IPS DF 4.7 (cell line): ENCODE results near the gene NLRX1.
"Not testable (repeated sequence)": the region's sequence is repeated elsewhere in the genome, so short reads cannot be mapped to it uniquely, and the experiment has no call there.

Experiments
- DNase-seq: peaks from one replicate; pipeline ENCODE4 v3.0.0-alpha.2; 2013; ENCODE audit warnings: low spot score; ENCODE audit errors: extremely low read depth

Gene NLRX1, protein sequence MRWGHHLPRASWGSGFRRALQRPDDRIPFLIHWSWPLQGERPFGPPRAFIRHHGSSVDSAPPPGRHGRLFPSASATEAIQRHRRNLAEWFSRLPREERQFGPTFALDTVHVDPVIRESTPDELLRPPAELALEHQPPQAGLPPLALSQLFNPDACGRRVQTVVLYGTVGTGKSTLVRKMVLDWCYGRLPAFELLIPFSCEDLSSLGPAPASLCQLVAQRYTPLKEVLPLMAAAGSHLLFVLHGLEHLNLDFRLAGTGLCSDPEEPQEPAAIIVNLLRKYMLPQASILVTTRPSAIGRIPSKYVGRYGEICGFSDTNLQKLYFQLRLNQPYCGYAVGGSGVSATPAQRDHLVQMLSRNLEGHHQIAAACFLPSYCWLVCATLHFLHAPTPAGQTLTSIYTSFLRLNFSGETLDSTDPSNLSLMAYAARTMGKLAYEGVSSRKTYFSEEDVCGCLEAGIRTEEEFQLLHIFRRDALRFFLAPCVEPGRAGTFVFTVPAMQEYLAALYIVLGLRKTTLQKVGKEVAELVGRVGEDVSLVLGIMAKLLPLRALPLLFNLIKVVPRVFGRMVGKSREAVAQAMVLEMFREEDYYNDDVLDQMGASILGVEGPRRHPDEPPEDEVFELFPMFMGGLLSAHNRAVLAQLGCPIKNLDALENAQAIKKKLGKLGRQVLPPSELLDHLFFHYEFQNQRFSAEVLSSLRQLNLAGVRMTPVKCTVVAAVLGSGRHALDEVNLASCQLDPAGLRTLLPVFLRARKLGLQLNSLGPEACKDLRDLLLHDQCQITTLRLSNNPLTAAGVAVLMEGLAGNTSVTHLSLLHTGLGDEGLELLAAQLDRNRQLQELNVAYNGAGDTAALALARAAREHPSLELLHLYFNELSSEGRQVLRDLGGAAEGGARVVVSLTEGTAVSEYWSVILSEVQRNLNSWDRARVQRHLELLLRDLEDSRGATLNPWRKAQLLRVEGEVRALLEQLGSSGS

DNA sequence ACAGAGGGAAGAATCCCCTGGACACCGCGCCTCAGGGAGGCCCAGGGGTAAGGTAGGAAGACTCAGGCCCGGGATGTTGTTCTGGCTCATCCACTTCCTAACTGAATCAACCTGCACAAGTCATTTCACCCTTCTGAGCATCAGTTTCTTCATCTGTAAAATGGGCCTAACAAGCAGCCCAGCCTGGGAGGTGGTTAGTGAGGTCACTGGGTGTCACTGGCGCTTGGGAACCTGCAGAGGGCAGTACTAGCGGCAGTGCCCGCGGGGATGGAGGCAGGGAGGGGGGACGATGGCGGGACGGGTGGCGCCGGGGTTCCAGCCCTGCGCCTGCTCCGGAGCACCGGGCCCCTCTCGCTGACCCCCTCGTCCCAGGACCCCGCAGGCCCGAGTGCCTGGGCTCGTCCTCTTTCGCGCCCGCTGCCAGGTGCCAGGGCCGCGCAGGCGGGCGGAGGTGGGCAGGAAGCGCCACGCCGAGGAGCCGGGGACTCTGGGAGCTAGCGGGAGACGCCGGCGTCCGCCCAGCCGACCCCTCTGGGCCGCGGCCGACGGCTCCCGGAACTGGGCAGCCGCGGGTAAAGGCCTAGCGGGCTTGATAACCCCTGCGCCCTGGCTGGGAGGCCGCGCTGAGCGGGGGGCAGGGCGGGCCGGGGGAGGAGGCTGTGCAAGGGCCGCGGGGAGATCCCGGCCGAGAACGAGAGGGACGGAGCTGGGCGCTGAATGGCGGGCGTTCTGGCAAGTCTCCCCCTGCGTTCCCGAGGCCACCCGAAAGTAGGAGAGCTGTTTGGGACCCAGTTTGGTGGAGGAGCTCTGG, at the start of gene NLRX1:
TSS of gene NLRX1 (plus strand) at position 255 of the 811 bp plus-strand sequence. CDS start 2,679 bp downstream, outside the sequence.
- DNase-seq = no peak

DNA sequence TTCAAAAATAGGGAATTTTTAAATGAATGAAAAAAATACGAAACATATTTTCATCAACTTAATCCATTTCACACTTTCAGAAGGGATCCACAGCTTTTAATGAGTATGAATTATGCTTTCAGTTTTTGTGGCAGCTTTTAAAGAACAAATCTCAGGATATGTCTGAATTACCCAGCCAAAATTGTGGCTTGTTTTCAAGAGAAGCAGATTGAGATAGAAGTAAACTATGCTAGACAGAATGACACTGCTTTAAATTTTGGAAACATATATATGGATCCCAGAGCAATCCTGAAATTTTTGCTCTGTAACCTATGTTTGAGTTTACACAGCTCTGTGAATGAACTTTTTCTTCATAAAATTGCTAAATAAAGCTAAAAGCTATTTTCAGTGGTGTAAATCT, 49.6 kb upstream of the NLRX1 start:
- no peak for DNase-seq

DNA sequence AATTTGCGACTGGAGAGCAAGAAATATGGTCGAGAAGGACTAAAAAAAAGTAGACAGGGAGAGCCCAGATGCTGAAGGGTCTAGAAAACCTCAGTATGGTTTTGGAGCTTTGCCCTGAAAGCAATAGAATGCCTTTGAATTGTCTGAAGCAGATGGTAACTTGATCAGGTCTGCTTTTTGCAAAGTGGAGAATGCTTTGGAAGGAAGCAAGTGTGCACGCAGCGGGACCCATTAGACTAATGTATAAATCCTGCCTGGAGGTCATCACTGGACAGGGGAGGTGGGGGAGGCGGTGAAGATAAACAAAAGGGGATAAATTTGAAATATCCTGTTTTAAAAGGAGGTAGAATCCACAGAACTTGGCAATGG, 47.9 kb upstream of the NLRX1 start:
- DNase-seq = no peak

DNA sequence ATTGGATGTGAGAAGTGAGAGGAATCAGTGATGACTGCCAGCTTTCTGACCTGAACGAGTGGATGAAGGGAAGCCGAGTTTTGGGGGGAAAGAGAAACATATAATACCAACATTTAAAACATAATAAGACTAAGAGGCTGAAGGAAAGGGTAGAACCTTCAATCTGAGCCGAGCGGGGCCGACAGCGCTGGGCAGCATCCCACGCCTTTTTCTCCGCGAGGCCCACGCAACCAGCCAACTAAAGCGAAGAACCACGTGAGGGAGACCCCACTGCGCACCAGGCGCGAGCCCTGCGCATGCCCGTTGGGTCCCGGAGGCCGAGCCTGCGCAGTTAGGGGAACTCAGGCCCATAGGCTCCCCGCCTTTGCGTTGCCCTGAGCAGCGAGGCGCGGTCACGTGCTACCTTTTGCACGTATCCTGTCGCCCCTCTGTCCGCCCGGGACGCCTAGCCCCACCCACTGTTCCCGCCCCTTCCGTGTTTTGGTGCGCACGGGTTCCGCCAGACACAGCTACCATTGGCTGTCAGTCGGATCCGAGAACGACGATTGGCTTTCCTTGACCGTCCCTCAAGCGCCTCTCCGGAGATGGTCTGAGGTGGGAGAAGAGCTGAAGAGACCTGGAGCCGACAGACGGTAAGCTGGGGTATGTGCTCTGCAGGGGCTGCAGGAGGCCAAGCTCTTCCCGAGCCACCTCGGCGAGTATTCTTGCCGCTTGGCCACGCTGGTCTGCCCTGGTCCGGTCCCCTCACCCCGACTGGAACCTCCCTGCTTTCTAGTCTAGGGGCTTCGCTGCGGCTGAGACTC, 47.3 kb upstream of the NLRX1 start, which contains the start of gene HINFP:
TSS of gene HINFP (plus strand) at position 573 of the 803 bp plus-strand sequence. CDS start 5,365 bp downstream, outside the sequence.
- DNase-seq = peak; percentile 95

DNA sequence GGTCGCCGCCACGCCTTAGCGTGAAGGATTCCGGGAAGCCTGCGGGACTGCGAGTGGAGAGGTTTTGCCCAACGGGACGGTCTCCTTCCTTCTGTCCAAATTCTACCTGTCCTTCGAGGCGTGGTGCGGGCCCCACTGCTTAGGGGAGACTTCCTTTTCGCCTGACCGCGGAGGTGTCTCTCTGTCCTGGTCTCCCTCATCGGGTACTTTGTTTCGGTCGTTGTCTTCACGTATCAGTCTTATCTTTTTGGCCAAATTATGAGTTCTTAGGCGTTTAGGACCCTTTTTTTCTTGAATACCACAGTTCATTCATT, 46.8 kb upstream of the NLRX1 start:
- DNase-seq = no peak

DNA sequence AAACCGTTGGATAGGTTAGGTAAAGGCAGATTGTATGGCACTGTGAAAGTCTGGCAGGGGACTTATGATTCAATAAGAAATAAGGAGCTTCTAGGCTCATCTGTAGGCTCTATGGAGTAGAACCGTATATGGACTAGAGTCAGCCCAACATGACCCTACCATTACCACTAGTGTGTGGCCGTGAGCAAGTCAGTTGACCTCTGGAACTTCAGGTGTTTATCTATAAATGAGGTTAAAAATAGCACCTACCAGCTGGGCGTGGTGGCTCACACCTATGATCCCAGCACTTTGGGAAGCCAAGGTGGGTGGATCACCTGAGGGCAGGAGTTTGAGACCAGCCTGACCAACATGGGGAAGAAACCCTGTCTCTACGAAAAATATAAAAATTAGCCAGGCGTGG, 42.7 kb upstream of the NLRX1 start:
- DNase-seq = no peak

DNA sequence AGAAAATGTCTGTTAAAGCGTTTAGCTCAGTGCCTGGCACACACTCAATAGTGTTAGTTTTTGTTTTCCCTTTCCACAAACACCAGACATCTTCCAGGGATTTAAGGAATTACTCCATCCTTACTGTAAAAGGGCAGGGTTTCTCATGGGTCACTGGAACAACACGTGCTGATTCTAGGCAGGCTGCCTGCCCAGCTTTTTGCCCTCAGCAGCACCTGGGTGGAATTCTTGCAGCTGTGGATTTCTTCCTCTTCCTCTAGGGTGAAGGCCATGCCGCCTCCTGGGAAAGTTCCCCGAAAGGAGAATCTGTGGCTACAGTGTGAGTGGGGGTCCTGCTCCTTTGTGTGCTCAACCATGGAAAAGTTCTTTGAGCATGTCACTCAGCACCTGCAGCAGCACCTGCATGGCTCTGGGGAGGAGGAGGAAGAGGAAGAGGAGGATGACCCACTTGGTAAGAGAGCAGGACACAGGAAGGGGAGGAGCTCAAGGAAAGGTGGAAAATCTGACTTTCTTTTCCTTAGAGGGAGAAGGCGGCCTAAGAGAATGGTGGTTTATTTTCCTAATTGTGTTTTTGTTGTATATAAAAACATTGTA, 41.8 kb upstream of the NLRX1 start:
- DNase-seq = no peak

DNA sequence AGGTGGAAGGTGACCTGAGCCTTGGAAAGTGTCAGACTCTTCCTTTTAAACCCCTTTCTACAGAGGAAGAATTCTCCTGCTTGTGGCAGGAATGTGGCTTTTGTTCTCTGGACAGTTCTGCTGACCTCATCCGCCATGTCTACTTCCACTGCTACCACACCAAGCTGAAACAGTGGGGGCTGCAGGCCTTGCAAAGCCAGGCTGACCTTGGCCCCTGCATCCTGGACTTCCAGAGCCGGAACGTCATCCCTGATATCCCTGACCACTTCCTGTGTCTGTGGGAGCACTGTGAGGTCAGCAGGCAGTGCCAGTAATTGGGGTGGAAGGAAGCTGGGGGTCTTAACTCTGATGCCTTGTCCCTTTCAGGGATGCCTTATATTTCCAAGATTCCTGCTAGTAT, 37.9 kb upstream of the NLRX1 start:
- DNase-seq = no peak

DNA sequence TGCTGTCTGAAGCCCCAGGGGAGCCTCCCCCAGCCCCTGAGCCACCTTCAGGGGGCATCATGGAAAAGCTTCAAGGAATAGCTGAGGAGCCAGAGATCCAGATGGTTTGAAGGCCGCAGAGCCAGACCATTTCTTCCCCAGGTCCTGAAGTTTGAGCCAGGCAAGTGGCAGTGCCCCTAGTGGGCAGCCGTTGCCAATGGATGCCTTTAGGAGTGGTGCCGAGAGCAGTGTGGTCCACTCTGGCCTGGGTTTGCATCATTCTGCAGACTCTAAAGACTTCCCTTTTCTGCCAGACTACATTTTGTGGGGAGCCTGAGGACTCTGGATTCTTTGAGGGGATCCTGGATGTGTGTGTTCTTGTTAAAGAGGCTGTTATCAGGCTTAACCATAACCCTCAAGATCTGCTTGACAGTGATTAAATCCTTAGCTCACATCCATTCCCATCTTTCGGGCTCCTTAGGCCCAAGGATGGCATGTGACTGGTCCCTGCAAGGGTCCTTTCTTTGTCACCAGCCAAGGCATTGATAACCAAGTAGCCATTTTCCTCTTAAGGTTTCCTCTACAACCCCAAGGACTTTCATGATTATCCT, 34.0 kb upstream of the NLRX1 start:
- no peak for DNase-seq

DNA sequence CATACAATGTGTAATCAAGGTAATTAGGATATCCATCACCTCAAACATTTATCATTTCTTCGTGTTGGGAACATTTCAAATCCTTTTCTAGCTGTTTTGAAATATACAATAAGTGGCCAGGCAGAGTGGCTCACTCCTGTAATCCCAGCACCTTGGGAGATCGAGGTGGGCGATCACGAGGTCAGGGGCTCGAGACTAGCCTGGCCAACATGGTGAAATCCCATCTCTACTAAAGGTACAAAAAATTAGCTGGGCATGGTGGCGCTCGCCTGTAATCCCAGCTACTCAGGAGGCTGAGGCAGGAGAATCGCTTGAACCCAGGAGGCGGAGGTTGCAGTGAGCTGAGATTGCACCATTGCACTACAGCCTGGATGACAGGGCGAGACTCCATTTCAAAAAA, 29.2 kb upstream of the NLRX1 start:
- not testable (repeated sequence) for DNase-seq

DNA sequence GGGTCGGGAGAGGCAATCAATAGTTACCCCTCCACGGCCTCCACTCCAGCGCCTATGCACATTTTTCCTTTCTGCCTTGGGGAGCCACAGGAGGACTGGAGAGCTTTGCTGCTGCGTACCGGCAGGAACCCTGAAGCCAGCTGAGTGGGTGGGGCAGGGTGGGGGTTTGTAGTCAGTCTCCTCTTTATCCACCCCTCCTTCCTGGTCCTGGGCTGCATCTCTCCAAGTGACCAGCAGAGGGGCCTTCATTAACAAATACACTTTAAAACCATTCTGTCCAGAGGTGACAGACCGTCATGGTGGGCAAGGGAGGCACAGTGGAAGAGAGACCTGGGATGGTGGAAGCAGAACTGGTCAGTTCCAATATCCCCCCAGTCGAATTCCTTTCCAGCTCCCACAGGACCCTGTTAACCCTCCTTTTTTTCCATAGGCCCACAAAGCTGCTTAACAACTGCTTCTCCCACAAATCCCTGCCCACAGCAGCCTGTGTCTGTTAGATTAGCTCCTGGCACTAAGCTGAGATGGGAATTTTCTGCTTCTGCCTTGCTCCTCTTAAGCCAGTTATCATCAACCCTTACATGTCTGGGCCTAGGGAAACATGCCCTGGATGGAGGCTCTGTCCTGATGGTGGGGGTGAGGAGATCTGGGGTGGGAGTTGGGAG, 23.6 kb upstream of the NLRX1 start:
- DNase-seq = peak; percentile 68

DNA sequence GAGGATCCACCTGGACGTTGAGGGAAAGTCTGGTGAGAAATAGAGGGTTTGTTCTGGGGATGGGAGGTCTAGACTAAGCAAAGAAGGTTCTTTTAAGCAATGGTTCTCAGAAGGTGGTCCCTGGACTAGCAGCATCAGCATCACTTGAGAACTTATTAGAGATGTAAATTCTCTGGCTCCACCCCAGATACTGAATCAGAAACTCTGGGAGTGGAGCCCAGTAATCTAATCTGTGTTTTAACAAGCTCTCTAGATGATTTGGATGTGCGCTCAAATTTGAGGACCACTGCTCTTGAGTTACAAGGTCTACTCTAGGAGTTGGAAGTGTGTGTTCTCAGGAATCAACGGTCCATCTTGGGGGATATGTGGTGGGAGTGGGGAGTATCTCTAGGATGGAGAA, 23.0 kb upstream of the NLRX1 start:
- DNase-seq = no peak

DNA sequence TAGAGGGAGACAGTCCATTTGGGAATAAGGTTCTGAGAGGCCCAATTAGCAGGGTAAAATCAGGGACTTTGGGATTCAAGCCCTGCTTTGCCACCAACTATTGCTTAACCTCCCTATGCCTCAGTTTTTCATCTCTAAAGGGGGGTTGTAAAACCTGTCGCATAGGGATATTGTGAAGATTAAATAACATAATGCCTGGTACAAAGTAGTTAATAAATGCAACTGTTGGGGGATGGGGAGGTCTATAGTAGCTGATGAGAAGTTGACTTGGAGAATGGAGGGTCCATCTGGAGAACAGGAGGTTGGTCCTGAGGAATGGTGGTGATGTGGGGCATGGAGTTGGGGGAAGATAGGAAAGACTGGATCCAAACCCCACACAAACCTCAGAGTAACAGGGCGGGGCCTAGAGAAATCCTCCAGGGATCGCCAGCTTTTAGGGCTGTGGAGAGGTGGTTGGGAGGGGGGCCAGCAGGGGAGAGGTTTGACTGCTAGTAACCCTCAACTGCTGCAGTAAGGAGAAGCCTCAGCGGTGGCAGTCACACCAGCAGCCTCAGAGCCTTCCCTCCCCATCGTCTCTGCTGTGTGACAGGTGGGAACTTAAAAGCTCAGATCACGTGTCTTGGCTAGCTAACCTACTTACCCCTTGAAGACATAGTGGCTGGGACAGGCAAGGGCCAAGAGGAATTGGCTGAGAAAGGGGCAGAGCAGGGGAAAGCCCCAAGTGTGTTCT, 20.8 kb upstream of the NLRX1 start:
- no peak for DNase-seq

DNA sequence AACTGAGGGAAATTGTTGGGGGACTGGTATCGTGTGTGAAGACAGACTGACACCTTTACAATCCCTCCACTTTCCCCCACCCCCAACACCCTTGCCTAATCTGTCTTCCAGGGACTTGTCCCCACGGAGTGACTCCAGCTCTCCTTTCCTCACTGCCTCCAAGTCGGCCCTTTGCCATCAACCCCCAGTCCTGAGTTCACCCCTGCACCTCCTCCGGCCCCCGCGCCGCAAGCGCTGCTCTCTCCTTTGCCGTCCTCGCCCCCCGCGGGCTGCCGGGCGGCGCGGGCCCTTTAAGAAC, 19.9 kb upstream of the NLRX1 start:
- no peak for DNase-seq

DNA sequence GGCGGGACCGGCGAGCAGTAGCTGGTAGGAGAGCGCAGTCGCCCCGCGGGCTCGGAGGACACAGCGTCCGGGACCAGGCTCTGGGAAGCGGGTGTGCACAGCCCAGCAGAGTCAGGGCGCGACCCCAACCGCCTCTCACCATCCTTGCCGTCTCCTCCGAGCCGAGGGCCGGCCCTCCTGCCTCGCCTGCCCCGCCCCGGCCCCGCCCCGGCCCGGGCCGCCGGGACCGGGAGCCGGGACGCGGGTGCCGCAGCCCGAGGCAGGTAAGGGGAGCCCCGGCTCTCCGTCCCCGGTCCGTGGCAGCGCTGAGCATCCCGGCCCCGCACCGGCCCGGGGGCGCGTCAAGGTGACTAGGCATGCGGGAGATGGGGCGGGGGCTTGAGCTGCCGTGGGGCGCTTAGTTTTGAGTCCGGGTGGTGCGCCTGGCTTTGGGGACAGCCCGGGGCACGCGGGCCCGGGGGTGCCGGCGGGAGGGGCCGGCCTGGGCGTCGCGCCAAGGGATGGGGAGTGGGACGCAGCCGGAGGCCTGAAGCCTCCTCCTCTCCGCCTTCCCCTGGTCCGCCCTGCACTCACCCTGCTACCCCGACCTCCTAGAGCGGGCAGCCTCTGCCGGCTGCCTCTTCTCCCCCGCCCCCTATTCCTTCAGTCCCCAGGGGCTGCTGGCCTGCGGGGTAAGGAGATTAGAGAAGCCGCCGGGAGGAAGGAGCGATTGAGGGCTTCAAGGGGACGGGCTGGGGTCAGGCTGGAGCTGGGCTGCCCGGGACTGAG, 19.3 kb upstream of the NLRX1 start, which contains the start of gene ABCG4:
TSS of gene ABCG4 (plus strand) at position 35 of the 768 bp plus-strand sequence. CDS start 914 bp downstream, outside the sequence.
- DNase-seq = no peak

DNA sequence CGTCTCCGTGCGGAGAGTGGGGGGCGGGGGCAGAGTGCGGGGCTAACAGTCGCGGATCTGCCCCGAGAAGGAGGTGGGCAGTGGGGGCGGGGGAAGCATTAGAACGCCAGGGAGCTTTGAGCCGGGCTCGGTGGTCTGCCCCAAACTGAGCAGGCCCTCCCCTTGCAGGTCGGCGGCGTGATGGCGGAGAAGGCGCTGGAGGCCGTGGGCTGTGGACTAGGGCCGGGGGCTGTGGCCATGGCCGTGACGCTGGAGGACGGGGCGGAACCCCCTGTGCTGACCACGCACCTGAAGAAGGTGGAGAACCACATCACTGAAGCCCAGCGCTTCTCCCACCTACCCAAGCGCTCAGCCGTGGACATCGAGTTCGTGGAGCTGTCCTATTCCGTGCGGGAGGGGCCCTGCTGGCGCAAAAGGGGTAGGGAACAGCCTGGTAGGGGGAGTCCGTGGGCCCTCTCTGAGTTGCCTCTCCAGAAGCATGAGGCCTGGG, 18.7 kb upstream of the NLRX1 start:
- no peak for DNase-seq

DNA sequence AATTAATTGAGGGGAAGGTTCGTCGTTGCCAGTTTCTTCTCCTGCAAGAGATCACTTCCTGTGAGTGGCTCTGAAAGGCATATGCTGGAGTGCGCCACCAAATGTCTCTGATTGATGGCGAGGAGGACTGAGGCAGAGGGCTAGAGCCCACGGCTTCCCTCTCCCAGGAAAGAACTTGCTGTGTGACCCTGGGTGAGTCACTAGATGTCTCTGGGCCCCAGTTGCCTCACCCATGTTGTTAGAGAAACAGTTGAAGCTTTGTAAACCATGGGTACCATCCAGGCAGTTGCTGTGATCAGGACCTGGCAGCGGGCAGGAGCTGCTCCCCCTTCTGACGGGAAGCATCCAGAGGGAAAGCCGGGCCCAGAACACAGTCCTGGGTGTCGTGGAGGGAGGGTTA, 16.5 kb upstream of the NLRX1 start:
- no peak for DNase-seq

DNA sequence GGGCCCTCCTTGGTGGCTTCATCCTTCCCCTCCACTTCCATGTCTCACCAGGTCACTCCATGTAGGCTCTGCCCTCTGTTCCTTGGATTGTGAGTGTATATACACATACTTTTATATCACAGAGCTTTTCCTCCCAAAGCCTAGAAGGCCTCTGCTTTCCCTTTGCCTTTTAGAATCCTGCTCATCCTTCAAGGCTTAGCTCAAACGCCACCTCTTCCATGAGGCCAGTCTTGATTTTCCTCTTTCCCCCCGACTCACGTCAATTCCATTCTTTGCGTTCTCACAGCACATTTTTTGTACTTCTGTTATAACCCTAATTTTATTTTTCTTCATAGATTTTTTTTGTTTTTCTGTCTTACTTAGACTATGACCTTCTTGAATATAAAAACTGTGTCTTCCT, 15.9 kb upstream of the NLRX1 start:
- DNase-seq = no peak
